AG09309 (cell line): ENCODE results near the gene COL23A1.

ENCODE experiments used
- DNase-seq: peaks from one replicate; pipeline ENCODE4 v3.0.0-alpha.2; 2010; ENCODE audit warnings: low read depth
- H3K4me3 ChIP-seq: 2 replicates; pipeline ENCODE4 v1.5.1; 2011; ENCODE audit warnings: mild to moderate bottlenecking, low read depth, low read length, moderate library complexity; ENCODE audit not compliant: control insufficient read depth
- TF ChIP-seq, protein P1 (sequence below): IDR thresholded peaks from 2 replicates; pipeline ENCODE4 v1.5.1; 2011; ENCODE audit warnings: mild to moderate bottlenecking, low read depth, low read length, inconsistent platforms; ENCODE audit not compliant: insufficient read depth, control insufficient read depth; ENCODE audit errors: missing control alignments

COL23A1 gene

DNA sequence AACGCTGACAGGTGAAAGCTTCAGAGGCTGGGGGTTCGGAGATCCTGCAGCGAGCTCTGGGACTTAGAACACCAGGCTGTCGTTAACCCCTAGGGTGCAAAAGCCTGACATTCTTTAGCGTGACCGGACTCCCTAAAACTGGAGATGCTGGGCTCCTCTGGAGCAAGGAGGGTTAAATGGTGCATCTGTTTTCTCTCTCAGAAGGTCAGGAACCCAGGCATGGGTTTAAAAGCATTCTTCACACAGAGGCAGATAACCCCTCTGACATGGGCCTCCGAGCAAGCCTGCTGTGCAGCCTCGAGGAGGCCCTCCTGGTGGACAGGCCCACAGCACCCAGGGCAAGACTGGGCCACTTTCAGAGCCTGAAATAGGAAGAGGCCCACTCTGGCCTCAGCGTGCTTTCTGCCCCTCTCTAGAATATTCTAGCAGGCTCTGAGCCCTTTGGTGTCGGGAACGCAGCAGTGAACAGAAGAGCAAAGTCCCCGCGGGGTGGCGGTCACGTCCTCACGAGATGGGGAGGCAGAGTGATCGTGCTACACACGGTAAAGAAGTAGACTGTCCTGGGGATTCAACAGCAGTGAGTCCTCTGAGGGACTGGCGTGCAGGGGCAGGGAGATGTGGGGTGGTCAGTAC, 124.8 kb downstream of the COL23A1 start:
- TF ChIP-seq, protein P1, sequence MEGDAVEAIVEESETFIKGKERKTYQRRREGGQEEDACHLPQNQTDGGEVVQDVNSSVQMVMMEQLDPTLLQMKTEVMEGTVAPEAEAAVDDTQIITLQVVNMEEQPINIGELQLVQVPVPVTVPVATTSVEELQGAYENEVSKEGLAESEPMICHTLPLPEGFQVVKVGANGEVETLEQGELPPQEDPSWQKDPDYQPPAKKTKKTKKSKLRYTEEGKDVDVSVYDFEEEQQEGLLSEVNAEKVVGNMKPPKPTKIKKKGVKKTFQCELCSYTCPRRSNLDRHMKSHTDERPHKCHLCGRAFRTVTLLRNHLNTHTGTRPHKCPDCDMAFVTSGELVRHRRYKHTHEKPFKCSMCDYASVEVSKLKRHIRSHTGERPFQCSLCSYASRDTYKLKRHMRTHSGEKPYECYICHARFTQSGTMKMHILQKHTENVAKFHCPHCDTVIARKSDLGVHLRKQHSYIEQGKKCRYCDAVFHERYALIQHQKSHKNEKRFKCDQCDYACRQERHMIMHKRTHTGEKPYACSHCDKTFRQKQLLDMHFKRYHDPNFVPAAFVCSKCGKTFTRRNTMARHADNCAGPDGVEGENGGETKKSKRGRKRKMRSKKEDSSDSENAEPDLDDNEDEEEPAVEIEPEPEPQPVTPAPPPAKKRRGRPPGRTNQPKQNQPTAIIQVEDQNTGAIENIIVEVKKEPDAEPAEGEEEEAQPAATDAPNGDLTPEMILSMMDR: no peak
- no peak for DNase-seq
- no peak overlapping the region for H3K4me3 ChIP-seq

DNA sequence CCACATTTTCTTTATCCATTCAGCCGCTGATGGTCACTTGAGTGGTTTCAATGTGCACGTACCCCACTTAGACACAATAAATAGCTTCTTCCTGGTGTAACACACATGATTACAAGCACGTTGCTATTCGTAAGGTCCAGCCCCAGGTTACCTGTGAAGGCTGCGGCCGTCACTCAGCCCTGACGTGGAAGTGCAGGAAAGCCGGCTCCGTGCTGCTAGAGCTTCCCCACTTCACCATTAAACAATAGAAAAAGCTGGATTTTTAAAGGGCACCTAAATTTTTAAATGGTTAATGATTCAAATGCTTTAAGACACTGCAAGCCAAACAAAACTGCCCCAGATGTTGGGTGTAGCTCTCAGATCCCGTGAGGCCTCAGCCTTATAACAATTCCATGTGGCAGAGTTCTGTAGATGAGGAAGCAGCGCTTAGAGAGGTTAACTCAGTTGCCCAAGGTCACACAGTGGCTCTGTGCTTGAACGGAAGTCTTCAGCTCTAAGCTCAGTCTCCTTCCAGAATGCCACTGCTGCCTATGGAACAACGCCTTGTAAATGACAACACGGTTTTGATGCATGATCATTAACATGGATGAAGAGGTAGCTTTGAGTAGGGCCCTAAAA, 125.7 kb downstream of the COL23A1 start:
- no peak overlapping the region for H3K4me3 ChIP-seq
- TF ChIP-seq, protein P1: no peak
- no peak for DNase-seq

DNA sequence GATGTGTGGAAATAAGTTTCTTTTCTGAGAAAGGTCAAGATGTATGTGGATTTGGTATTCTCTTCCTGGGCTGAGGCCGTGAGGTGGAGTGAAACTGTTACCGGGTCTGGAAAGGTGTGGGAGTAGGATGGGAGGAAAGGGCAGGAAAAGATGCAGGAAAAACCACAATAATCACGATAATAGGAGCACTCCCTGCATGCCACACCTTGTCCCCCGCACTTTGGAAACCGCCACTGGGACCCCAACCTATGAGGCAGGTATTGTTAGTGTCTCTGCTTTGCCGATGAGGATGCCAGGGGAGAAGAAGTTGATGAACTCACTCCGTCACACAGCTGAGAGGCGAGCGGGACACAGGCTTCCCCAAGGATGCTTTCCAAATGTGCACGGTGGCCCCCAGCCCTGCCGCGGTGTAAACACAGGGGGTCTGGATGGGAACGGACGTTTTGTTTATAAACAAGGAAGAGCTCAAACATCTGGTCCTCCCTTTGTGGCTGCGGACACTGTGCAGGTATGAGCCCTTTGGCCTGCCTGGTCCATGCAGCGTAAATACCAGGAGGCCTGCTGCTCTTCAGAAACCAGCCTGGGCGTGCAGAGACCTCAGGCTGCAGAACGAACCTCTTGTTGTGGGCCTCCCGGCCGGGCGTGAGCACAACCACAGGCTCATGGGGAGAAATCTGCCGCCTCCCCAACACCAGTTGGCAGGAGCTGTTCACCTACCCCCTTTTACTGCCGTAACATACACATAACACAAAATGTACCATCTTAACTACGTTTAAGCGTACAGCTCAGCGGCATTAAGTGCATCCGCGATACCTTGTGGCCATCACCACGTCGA, 126.7 kb downstream of the COL23A1 start:
- TF ChIP-seq, protein P1: no peak
- no peak for DNase-seq
- H3K4me3 ChIP-seq: no peak overlapping the region

DNA sequence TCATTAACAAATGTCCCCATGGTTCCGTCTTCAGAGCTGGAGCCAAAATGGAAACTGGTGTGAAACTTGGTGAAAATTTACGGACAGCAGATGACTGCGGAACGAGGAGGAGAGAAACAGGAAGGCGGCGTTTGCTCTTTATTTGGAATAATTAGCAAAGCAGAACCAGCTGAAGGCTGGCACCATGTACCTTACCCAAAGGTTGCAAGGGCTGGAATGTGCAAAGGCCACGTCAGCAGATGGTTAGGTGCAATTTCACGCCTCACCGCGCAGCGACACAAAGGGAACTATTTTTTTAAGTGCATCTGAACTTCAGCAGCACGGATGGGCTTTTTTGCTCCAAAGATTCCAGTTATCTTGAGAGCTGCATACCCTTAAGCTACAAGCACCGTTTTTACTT, 127.4 kb downstream of the COL23A1 start:
- DNase-seq: no peak
- no peak overlapping the region for H3K4me3 ChIP-seq
- TF ChIP-seq, protein P1: no peak

DNA sequence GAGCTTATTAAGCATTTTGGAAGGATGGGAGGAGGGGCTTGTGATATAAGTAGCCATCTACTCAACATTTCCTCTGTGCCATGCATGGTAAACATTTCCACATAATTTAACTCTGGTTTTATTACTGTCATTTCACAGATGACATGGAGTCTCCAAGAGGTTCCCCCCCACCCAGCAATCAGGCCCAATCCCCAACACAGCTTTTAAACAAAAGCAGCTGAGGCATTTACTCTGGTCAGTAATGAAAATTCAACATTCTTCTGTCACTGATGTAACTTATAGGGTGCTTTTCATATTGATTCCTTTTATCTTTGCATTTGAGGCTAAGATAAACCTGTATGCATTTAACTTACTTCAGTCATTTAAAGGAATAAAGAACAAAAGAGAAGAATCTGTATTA, 128.1 kb downstream of the COL23A1 start:
- TF ChIP-seq, protein P1: no peak
- DNase-seq: no peak

DNA sequence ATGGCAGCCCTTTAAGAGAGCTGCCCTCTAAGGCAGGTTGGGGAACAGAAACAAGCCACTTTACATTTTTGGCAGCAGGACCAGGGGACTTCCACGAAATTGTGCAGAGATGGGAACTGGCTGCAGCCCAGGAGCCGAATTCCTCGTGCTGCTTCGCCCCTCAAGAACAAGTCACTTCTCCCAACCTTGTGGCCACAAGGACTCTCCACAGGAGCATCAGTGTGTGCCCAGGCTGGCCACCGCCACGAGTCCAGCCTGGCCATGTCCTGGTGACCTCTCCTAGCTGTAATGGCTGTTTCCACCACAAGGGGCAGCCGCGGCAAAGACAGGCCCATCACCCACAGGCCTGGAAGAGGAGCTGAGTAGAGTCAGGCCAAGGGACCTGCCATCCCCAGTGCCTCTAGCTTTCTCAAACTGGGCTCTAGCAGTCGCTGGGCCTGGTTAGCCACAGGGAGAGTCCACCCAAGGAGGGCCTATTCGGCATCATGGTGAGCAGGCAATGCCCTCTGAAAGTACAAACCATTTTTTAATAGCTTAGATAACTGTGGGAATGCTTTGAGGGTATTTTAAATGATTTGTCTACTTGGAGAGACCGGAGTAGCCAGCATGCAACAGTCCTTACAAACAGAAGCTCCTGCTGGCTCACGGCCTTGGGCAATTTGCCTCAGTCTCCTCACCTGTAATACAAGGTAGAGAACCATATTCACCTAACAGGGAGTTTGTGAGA, 129.0 kb downstream of the COL23A1 start:
- TF ChIP-seq, protein P1: peak; percentile 53
- no peak overlapping the region for H3K4me3 ChIP-seq
- DNase-seq: no peak

More for the DNA sequence above, 128.1 kb downstream of the COL23A1 start:
- H3K4me3 ChIP-seq: no peak overlapping the region
